Stimulated activated memory B cell treated with anti-CD40 and anti-IgM and Interleukin-4, amounts not matched to agents 10 μg/mL and 1 μg/mL and 100 μg/mL, for 72 hours (primary cell): ENCODE measurements around the gene AURKA.

Experiments
- ATAC-seq: fragments of 150-1000 bp; cut with Tn5 transposase; 2 replicates; pipeline ENCODE4 v1.10.0; 2021
- H3K27ac Mint-ChIP-seq: one replicate; pipeline ENCODE4 v1.8.0; 2022; ENCODE audit warnings: mild to moderate bottlenecking, mixed read lengths
- H3K27me3 Mint-ChIP-seq: one replicate; pipeline ENCODE4 v1.8.0; 2022; ENCODE audit warnings: mixed read lengths
- H3K36me3 Mint-ChIP-seq: one replicate; pipeline ENCODE4 v1.8.0; 2022; ENCODE audit warnings: mixed read lengths
- H3K4me1 Mint-ChIP-seq: one replicate; pipeline ENCODE4 v1.8.0; 2022; ENCODE audit warnings: mixed read lengths
- H3K4me3 Mint-ChIP-seq: one replicate; pipeline ENCODE4 v1.8.0; 2022; ENCODE audit warnings: mild to moderate bottlenecking, moderate library complexity, mixed read lengths
- H3K9me3 Mint-ChIP-seq: one replicate; pipeline ENCODE4 v1.8.0; 2022; ENCODE audit warnings: mixed read lengths

AURKA gene

GRCh38 chr20:56426926-56427325 is 34.9 kb upstream of the AURKA start:
- H3K4me1 Mint-ChIP-seq = peaks cover 26% of the 10 kb centered on the region

GRCh38 chr20:56426026-56426425 is 34.0 kb upstream of the AURKA start:
- Mint-ChIP-seq H3K27ac (no peak overlapping the region), H3K27me3 (peaks cover 9% of the 10 kb centered on the region)

More at GRCh38 chr20:56426926-56427325, 34.9 kb upstream of the AURKA start:
- Mint-ChIP-seq H3K27me3 (peaks cover 9% of the 10 kb centered on the region), H3K27ac (no peak overlapping the region), H3K36me3 (no peaks in the 10 kb centered on the region), H3K9me3 (no peaks in the 10 kb centered on the region), H3K4me3 (no peak overlapping the region)
- no peak for ATAC-seq

GRCh38 chr20:56424931-56425330 is 32.9 kb upstream of the AURKA start:
- Mint-ChIP-seq H3K27me3 (no peaks in the 10 kb centered on the region), H3K9me3 (no peaks in the 10 kb centered on the region), H3K27ac (no peak overlapping the region), H3K36me3 (no peaks in the 10 kb centered on the region), H3K4me1 (peaks cover 18% of the 10 kb centered on the region), H3K4me3 (no peak overlapping the region)
- ATAC-seq = no peak

More at GRCh38 chr20:56426026-56426425, 34.0 kb upstream of the AURKA start:
- ATAC-seq = no peak
- H3K9me3 Mint-ChIP-seq = no peaks in the 10 kb centered on the region
- no peaks in the 10 kb centered on the region for H3K36me3 Mint-ChIP-seq
- no peak overlapping the region for H3K4me3 Mint-ChIP-seq
- H3K4me1 Mint-ChIP-seq = peaks cover 26% of the 10 kb centered on the region

- no peak for ATAC-seq
- Mint-ChIP-seq H3K4me3 (no peak overlapping the region), H3K27me3 (no peaks in the 10 kb centered on the region), H3K4me1 (peaks cover 11% of the 10 kb centered on the region), H3K36me3 (peaks cover 3% of the 10 kb centered on the region), H3K9me3 (no peaks in the 10 kb centered on the region), H3K27ac (no peak overlapping the region)
Observed at GRCh38 chr20:56423886-56424285, 31.9 kb upstream of the AURKA start.

GRCh38 chr20:56423211-56423610 is 31.2 kb upstream of the AURKA start:
- Mint-ChIP-seq H3K4me3 (no peak overlapping the region), H3K27ac (no peak overlapping the region), H3K4me1 (peaks cover 11% of the 10 kb centered on the region), H3K27me3 (no peaks in the 10 kb centered on the region), H3K9me3 (no peaks in the 10 kb centered on the region), H3K36me3 (peaks cover 6% of the 10 kb centered on the region)
- no peak for ATAC-seq

GRCh38 chr20:56422824-56423189 is 30.8 kb upstream of the AURKA start:
- peaks cover 10% of the 10 kb centered on the region for H3K36me3 Mint-ChIP-seq
- no peak overlapping the region for H3K4me3 Mint-ChIP-seq
- no peaks in the 10 kb centered on the region for H3K9me3 Mint-ChIP-seq
- H3K27ac Mint-ChIP-seq = no peak overlapping the region
- no peak for ATAC-seq
- H3K4me1 Mint-ChIP-seq = peaks cover 7% of the 10 kb centered on the region
- H3K27me3 Mint-ChIP-seq = no peaks in the 10 kb centered on the region

GRCh38 chr20:56422076-56422823 is 30.2 kb upstream of the AURKA start:
- H3K27me3 Mint-ChIP-seq = no peaks in the 10 kb centered on the region
- H3K4me1 Mint-ChIP-seq = peaks cover 6% of the 10 kb centered on the region
- no peak for ATAC-seq
- no peak overlapping the region for H3K27ac Mint-ChIP-seq
- H3K4me3 Mint-ChIP-seq = no peak overlapping the region
- no peaks in the 10 kb centered on the region for H3K9me3 Mint-ChIP-seq
- H3K36me3 Mint-ChIP-seq = peaks cover 16% of the 10 kb centered on the region

GRCh38 chr20:56420940-56421688 is 29.1 kb upstream of the AURKA start:
- Mint-ChIP-seq H3K27ac (no peak overlapping the region), H3K36me3 (peaks cover 19% of the 10 kb centered on the region), H3K4me3 (no peak overlapping the region), H3K27me3 (no peaks in the 10 kb centered on the region), H3K4me1 (peaks cover 6% of the 10 kb centered on the region), H3K9me3 (no peaks in the 10 kb centered on the region)
- no peak for ATAC-seq

- no peaks in the 10 kb centered on the region for H3K27me3 Mint-ChIP-seq
- peaks cover 19% of the 10 kb centered on the region for H3K36me3 Mint-ChIP-seq
- ATAC-seq = no peak
- no peaks in the 10 kb centered on the region for H3K9me3 Mint-ChIP-seq
- H3K4me1 Mint-ChIP-seq = peaks cover 6% of the 10 kb centered on the region
- no peak overlapping the region for H3K4me3 Mint-ChIP-seq
- no peak overlapping the region for H3K27ac Mint-ChIP-seq
Observed at GRCh38 chr20:56420028-56420427, 28.0 kb upstream of the AURKA start.

GRCh38 chr20:56418385-56418861 is 26.4 kb upstream of the AURKA start:
- Mint-ChIP-seq H3K4me3 (no peak overlapping the region), H3K9me3 (no peaks in the 10 kb centered on the region), H3K36me3 (peaks cover 25% of the 10 kb centered on the region), H3K4me1 (peaks cover 6% of the 10 kb centered on the region), H3K27me3 (no peaks in the 10 kb centered on the region), H3K27ac (no peak overlapping the region)
- ATAC-seq = no peak

- no peak for ATAC-seq
- peaks cover 26% of the 10 kb centered on the region for H3K36me3 Mint-ChIP-seq
- H3K4me1 Mint-ChIP-seq = peaks cover 6% of the 10 kb centered on the region
- no peak overlapping the region for H3K27ac Mint-ChIP-seq
- no peaks in the 10 kb centered on the region for H3K27me3 Mint-ChIP-seq
- no peak overlapping the region for H3K4me3 Mint-ChIP-seq
- no peaks in the 10 kb centered on the region for H3K9me3 Mint-ChIP-seq
Observed at GRCh38 chr20:56417911-56418310, 25.9 kb upstream of the AURKA start.

GRCh38 chr20:56417402-56417801 is 25.4 kb upstream of the AURKA start:
- Mint-ChIP-seq H3K4me3 (no peak overlapping the region), H3K27me3 (no peaks in the 10 kb centered on the region), H3K9me3 (no peaks in the 10 kb centered on the region), H3K27ac (no peak overlapping the region), H3K36me3 (peaks cover 31% of the 10 kb centered on the region), H3K4me1 (peaks cover 7% of the 10 kb centered on the region)
- no peak for ATAC-seq

GRCh38 chr20:56414842-56415765 is 23.1 kb upstream of the AURKA start:
- Mint-ChIP-seq H3K9me3 (no peaks in the 10 kb centered on the region), H3K27ac (no peak overlapping the region), H3K36me3 (peaks cover 36% of the 10 kb centered on the region), H3K27me3 (no peaks in the 10 kb centered on the region), H3K4me1 (peaks cover 20% of the 10 kb centered on the region), H3K4me3 (no peak overlapping the region)
- ATAC-seq = no peak

- peaks cover 39% of the 10 kb centered on the region for H3K36me3 Mint-ChIP-seq
- peak overlapping the region; percentile 66 for H3K27ac Mint-ChIP-seq
- H3K4me3 Mint-ChIP-seq = no peak overlapping the region
- H3K27me3 Mint-ChIP-seq = no peaks in the 10 kb centered on the region
- H3K9me3 Mint-ChIP-seq = no peaks in the 10 kb centered on the region
- peaks cover 14% of the 10 kb centered on the region for H3K4me1 Mint-ChIP-seq
- ATAC-seq = no peak
Observed at GRCh38 chr20:56412949-56413348, 20.9 kb upstream of the AURKA start.

- H3K4me1 Mint-ChIP-seq = peaks cover 14% of the 10 kb centered on the region
- H3K27me3 Mint-ChIP-seq = no peaks in the 10 kb centered on the region
- H3K27ac Mint-ChIP-seq = peak overlapping the region; percentile 66
- ATAC-seq = no peak
- H3K4me3 Mint-ChIP-seq = peak overlapping the region; percentile 27
- peaks cover 39% of the 10 kb centered on the region for H3K36me3 Mint-ChIP-seq
- no peaks in the 10 kb centered on the region for H3K9me3 Mint-ChIP-seq
Observed at GRCh38 chr20:56412473-56412790, 20.4 kb upstream of the AURKA start.
